ENCODE measurements around the gene SULT1C2. TPM values are rescaled to one million over a fixed set of nuclear protein-coding genes. Genes with fewer than 3 reads are reported as not detected.

SULT1C2 gene
- total RNA-seq, 2 donors from 2014 or later, result 5.3 to 6.1 TPM

Other genes with a start within 250 kb of the SULT1C2 start
- gene SULT1C3, start 48.9 kb upstream of the SULT1C2 start, total RNA-seq, result 1 to 10 TPM in 1 of 2 donors, under 1 TPM in 1; 0.77 to 1.4 TPM
- 1 to 10 TPM in 1 of 2 donors, under 1 TPM in 1; 0.59 to 2.0 TPM for gene SULT1C4, start 89.1 kb downstream of the SULT1C2 start, total RNA-seq
- gene GCC2, start 160.3 kb downstream of the SULT1C2 start, total RNA-seq, result 100 to 1,000 TPM in 1 of 2 donors, 10 to 100 TPM in 1; 57.9 to 101 TPM
- gene LIMS1, start 245.6 kb downstream of the SULT1C2 start, total RNA-seq, result 10 to 100 TPM; 34.1 to 50.3 TPM

All from colonic mucosa (tissue), 2 donors.